GM21367 (cell line): ENCODE measurements around the gene PHACTR1.

Source experiments
- ATAC-seq: cut with Tn5 transposase; IDR thresholded peaks from one replicate; pipeline ENCODE4 v1.9.1; 2021; ENCODE audit not compliant: unreplicated experiment

The PHACTR1 gene

DNA sequence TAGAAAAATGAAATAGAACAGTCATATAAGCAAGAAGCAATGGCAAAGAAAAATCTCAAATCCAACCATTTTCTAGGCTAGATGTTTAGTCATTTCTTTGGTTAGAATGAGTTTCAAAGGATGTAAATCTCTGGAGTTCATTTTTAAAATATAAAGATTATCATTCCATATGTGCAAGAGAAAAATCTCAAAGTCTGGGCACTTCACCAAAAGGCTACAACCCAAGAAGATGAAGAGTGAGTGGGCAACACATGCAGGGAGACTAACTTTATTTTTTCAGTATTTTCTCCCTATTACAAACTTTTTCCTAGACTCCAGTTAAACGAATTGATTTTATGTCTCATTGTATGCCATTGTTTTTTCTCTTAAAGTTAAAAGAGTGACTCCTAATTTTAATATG, 83.6 kb downstream of the PHACTR1 start:
- ATAC-seq = no peak

DNA sequence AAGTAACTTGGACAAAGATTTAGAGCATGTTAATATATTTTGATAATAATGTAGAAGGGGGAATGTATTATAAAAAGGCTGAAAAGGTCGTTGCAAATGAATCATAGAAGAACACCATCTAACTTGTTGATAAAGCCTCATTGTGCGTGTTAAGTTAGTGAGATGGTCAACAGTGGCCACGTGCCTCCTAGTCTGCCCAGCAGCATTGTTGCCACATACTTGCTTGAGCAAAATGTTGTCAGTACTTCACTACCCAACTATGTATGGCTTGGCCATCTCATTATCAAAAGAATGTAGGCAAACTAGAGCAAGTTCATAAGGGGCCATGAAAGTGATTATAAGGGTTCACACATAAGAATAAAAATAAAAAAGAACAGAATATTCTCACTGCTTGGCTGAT, 84.6 kb downstream of the PHACTR1 start:
- no peak for ATAC-seq

DNA sequence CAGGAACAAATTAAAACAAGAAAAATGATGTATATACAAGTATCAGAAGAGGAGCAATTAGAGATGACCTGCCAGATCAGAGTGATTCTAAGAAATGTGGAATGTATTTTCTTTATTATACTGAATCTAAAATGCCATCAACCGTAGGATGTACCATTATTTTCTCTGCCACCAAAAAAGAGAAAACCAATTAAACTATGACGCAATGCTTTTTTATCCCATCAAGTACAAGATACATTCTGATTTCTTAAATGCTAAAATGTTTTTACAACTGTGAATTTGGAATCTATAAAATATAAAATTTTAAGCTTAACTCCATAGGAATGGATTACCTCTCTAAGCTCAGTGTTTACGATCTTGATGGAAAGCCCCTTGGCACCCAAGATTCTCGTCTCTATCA, 85.9 kb downstream of the PHACTR1 start:
- ATAC-seq = no peak

DNA sequence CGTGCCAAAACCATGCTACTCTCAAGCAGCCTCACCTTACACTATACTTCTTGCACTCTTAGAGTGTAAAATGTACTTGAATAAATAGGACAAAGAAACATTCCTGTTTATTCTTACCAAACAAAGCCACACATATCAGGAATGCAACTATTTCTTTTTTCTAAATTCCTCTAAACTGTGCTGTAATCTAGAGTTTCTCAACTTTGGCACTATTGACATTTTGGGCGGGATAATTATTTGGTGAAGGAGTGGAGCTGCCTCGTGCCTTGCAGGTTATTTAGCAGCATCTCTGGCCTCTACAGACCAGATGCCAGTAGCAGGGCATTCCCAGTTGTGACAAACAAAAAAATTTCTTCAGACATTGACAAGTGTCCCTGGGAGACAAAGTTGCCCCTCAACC, 86.9 kb downstream of the PHACTR1 start:
- no peak for ATAC-seq

DNA sequence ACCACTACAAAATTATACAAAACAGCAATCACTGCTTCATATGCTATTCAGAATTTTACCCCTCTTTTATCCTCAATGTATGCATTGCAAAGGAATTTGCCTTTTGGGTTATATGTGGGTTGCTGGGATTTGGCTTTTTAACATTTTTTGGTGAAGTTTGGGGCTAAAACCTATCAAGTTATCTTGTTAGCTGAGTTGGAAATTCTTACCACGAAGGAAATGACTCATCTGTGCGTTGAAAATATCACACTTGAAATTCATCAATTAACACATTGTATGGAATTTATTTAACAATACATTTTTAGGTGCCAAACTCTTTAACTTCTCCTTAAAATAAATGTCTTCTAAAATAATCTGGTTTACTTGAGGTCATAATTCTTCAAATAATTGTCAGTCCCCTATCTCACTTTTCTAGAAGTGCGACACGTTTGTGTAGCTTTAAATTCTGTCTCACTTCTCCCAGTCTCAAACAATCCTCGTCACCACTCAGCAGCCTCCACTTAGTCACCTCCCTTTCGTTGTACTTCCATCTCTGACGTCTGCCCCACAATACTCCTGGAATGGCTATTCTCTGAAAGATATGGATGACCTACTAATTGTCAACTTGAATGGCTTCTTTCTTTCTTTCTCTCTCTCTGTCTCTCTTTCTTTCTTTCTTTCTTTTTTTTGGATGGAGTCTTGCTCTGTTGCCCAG, 88.5 kb downstream of the PHACTR1 start:
- ATAC-seq = no peak

DNA sequence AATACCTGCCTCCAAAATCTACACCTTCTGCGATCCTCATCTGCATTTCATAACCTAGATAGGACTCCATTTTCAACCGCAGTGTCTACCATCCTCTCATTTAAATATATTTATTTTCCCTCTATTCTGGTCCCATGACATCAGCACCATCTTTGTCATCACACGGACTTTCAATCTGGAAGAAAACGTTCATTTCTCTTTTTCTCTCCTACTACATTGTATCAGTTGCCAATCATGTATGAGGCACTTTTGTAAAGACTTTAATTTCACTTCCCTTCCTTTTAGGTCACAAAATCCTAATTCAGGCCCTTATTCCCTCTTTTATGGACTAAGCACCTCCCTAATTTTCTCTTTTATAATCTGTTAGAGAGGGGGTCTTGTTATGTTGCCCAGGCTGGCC, 89.6 kb downstream of the PHACTR1 start:
- no peak for ATAC-seq

DNA sequence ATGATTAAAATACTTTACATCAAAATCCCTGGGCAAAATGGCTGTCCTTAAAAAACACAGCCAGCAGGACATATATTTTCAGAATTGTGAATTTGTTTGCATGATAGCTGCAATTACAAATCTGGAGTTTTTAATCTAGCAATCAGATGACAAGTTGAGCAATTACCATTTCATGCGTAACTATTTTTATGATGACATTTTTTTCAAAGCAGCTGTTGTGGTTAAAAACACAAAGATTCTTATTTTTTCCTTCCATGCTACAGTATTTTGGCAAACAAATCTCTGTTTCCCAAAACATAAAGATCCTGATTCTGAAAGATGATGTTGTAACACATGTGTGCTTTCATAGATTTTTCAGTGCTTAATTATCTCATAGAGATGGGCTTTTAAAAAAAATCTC, 90.2 kb downstream of the PHACTR1 start:
- no peak for ATAC-seq

DNA sequence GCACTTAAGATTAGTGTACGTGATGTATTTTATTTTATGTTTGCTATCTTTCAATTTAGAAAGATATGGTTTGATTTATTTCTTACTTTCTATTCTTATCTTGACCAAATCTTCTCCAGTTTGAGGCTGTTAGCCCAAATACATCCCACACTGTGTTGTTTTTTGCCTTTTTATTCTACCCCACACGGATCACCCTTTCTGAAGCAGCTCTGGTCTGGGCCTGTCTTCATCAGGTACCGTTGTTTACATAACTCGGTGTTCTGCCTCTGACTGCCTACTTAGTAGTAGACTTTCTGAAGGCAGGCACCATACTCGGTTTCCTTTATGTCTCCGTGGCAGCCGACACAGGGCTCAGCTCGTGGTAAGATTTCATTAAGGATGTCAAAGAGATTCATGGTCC, 95.0 kb downstream of the PHACTR1 start:
- no peak for ATAC-seq

DNA sequence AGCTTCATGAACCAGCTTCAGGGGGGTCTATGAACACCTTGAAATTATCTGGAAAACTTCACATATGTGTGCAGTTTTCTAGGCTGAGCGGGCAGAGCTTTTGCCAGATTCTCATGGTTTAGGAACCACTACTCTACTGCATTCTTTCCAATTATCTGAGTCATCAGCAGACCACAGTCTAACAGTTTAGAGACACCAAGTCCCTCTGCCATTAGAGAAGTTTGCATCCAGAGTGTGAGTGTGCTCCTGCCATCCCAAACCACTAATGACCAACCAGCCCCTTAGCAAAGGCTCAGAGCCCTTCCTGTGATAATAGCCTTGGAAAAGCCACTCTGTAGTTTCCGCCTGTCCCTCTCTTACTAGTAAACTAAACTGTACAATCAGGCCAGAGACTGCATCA, 96.8 kb downstream of the PHACTR1 start:
- no peak for ATAC-seq

DNA sequence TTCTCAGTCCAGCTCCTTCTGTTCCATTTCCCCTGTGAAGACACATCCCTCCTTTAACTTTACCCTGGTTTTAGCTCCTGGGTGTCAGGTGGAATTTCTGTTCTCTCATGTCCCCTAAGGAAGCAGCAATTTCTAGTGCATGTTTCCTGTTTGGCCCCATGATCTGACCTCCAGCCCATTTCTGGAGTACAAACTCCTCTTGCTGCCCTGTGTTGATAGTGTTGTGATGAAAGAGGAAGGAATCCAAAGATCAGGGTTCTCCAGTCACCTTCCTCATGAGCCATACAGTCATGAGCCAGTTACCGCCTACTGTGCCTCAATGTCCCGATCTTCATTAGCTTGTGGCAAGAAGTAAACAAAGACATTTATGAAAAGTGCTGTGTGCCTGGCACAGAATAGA, 97.4 kb downstream of the PHACTR1 start:
- no peak for ATAC-seq

DNA sequence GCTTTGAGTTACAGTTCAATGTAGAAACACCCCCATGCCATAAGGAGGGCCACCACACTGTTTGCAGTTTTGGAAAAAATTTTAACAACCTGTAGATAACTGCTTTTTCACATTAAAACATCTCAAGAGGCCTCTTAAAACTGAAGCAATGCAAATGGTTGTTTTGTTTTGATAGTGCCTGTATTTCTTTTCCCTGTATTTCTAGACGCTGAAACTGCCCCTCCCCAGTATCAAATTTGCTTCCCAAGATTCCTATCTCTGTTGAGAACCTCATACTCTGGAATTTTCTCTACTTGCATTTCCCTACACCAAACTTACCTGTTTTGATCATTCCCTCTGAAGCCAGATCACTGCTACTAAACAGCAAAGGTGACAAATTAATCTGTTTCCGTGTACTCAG, 98.5 kb downstream of the PHACTR1 start:
- no peak for ATAC-seq

DNA sequence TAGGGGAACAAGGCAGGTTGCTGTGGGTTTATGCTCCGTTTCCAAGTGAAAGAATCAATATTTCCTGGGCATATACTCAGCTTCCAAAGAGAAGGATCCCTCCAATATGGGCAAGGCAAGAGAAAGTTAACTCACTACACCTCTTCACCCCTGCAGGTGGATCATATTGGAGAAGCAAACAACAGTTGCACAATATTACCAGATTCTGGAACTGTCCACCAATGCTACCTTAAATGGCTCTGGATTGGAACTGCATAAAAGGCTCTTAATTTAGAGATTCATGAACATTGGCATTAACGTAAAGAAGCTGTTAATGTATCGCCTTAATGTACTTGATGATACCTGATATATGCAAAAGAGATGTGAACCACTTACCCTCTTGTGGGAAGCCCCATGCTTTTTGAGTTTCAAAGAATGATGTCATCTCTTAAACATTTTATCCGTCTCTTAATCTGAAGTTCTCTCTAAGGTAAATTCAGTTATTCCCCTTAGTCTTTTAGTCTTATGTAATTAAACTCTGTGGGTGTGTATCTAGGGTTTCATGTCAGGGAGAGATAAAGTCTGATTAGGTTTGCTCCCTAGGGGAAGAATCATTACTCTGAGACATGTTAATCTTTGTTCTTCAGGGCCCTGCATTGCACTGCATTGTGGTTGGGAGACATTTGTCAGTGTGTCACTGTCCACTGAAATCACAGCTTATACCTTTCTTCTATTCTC, 99.5 kb downstream of the PHACTR1 start:
- ATAC-seq = no peak

DNA sequence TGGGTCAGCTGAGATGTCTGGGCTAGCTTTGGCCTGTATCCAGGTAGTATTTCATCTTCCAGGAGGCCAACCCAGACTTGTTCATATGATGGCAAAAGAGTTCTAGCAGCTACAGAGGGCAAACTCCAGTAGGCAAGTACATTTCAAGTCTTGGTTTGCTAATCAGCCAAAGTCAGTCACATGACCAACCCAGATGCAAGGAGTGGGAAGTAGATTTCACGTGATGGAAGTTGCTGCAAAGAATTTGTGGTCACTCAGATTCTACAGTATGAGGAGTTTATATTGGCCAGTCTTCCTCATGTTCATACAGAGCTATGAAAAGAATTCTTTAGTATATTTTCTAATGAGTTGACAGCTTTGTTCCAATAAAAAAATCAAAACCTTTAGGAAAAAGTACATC, 101.8 kb downstream of the PHACTR1 start:
- ATAC-seq = no peak

DNA sequence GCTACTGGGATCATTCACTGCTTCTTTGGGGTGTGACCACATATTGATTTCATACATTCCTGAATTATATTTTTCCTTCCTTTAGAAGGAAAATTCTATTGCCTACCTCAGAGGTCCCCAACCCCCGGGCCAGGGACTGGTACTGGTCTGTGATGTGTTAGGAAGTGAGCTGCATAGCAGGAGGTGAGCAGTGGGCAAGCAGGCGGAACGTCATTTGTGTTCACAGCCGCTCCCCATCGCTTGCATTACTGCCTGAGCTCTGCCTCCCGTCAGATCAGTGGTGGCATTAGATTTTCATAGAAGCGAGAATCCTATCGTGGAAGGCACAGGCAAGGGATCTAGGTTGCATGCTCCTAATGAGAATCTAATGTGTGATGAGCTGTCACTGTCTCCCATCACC, 107.3 kb downstream of the PHACTR1 start:
- ATAC-seq = no peak

DNA sequence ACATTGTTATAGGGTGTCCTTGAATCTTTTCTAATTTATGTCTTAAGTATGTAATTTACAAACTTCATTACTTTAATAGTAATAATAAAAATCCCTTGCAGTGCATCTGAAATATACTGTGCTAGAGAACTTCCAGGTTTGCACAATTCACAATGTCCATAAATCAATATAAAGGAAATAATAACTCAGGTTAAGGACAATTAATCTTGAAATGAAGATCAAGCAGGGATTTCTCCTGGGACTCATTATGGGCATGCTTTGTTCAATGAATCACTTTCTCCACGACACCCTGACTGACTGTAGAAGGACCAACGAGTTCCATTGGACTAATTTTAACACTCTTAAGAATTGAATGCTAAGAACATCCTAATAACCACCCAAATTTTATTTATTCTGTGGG, 110.0 kb downstream of the PHACTR1 start:
- no peak for ATAC-seq

DNA sequence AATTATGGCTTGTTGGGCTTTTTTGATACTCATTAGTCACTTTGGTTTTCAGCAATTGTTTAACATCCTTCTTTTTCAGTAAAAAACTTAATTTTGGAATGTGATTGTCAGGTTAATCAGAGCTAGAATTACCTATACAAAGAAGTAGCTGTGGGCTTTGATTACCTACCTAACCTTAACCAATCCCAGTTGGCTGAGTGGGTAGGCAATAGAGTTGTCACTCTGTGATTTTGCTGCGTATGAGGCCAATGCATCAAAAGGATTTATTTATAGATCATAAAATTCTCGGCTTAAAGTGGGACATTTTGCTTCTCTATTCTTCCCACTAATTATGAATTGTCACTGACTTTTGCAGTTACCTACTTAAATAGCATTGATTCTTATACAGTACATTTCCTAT, 111.4 kb downstream of the PHACTR1 start:
- ATAC-seq = no peak

DNA sequence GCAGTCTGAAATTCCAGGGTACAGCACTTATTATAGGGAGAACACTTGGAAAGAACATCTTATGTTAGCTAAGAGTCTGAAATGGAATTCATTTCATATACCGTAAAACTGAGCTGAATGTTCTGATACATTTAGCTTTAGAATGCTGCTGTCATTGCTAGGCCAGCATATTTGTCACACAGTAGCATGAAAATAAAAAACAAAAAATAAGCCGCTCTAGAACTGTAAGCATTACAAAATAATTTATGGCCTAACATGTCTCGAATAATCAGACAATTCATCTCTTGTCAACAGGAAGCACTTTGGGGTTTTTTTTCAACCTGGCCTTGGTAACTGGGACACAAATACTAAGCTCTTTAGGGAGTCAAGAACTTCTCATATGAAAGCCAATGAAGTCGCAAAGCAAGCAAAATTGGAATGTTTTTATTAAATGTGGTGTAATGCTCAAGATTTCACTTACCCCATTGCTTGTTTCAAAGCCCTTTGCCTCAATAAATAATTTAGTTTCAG, 115.7 kb downstream of the PHACTR1 start:
- ATAC-seq = no peak

DNA sequence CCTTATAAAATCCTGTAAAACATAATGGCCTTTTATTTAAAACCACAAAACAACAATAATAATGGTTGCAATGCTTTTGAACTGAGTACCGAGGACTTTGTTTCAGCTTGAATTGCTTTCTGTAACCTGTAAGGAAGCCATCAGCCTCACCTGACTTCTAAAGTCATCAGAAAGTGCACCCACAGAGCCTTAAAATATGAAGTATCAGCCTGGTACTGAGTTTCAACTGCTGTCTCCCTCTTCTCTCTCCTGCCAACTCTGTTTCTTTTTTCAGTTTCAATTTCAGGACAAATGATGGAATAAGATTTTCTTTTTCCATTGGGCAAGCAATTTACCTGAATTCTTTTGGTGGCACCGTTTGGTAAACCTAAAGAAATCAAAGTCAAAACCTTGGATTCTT, 119.4 kb downstream of the PHACTR1 start:
- no peak for ATAC-seq

DNA sequence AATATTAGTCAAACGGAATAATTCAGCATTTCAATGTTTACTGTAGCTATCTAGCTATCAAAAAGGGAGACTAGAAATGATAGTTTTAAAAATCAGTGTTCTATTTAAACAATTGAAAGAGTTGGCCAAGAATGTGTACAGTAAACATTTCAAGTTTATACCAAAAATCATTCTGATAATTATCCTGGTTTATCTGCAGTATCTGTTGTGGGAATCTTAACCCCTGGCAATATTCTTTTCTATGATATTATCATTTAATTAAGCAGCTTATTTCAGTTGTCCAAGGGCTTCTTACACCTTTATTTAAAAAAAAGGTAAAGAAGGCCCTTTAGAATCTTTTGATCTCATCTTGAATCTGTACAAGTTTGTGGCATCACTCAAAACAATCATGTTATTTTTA, 125.1 kb downstream of the PHACTR1 start:
- no peak for ATAC-seq

DNA sequence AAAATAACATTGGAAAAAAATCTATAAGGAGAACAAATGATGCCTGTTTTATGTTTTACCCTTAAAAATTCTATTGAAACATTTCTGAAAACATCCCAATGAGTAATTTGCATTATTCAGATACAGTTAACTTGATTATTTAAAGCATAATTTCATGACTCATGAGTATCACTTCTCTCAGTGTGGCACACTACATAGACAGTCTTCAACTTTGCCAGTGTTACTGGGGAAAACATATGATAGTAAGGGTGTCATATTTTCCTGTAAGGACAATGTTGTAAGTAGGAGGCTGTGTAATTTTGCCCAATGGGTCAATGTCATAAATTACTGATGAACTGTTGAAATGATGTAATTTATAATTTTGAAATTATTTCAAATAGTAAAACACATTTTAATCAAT, 125.5 kb downstream of the PHACTR1 start:
- no peak for ATAC-seq

DNA sequence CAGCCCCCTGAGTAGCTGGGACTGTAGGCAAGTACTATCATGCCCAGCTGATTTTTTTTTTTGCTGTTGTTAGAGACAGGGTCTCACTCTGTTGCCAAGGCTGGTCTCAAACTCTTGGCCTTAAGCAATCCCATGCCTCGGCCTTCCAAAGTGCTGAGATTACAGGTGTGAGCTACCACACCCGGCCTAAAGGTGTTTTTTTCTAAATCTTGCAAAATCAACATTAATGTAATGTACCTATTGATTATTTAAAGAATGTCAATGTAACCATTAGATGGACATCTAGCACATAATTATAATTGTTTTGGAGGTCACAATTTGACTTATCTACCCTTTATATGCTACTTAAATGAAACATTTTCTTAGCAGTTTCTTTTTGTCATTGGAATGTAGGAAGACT, 126.1 kb downstream of the PHACTR1 start:
- ATAC-seq = no peak

DNA sequence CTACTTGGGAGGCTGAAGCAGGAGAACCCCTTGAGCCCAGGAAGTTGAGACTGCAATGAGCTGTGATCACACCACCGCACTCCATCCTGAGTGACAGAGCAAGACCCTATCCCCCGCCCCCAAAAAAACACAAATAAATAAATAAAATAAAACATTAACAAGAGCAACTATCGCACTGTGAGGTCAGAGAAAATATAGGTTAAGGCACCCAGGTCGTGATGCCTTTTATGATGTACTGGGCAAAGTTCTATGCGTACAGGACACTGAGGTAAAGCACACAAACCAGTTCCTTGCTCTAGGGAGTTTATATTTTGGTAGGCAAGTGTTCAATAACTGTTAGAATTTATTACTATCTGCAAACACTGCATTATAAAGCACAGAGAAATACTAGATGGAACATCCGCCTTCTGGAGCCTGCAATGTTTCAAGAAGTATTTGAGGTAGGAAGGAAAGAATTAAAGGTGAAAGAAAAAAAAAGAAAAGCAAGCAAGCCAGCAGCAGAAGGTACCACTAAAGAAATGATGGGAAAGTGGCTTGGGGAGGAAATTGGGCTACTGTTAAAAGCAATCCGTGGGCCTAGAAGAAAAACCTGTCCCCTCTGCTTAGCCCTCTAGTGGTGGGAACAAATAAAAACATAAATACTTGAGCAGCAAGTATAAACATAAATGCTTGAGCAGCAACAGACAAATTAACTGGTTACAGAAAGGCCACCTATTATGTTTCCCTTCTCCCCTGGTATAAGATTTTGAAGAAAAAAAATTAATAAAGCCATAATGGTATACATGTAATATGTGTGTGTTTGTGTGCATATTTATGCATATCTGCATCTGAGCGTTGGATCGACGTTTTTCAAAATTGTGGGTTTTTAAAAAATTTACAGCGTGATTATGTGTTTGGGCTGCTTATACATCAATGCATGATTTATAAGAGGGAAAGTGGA, 128.0 kb downstream of the PHACTR1 start:
- ATAC-seq = no peak
